Pancreas (tissue), 10 donors: ENCODE data around the gene AP1M2. TPM values are rescaled to one million over a fixed set of nuclear protein-coding genes. Genes with fewer than 3 reads are reported as not detected.

ENCODE experiments used
- ATAC-seq, 4 donors: fragments of 200-7000 bp; cut with Tn5 transposase; one replicate each; pipeline versions ENCODE4 v1.8.0 to v1.9.1; 2020; ENCODE audit warnings: mild to moderate bottlenecking in 4 of 4, moderate library complexity in 4 of 4
- DNase-seq, 6 donors: peaks; one replicate each; pipeline ENCODE4 v3.0.0-alpha.2; 2020
- FAIRE-seq: peaks from 2 replicates; lab custom pipeline; 2012; peaks lifted over from hg19 to GRCh38; lab: Jason Lieb, UNC
- H3K27ac ChIP-seq, 4 donors: fragments of 200-600 bp; sonication (generic); 1 replicate in 3 of 4; 2 replicates in 1 of 4; pipeline versions ENCODE4 v1.5.0 to v1.8.0; 2020
- H3K27me3 ChIP-seq, 4 donors: fragments of 200-600 bp; one replicate each; pipeline ENCODE4 v1.8.0; 2021
- H3K36me3 ChIP-seq, 3 donors: fragments of 200-600 bp; sonication (generic) in 1 of 3; one replicate each; pipeline versions ENCODE4 v1.5.0 to v1.8.0; 2020 to 2021
- H3K4me1 ChIP-seq, 3 donors: fragments of 200-600 bp; one replicate each; pipeline ENCODE4 v1.8.0; 2021
- H3K4me3 ChIP-seq, 4 donors: fragments of 200-600 bp; sonication (generic) in 2 of 4; one replicate each; pipeline versions ENCODE4 v1.5.0 to v1.8.0; 2020 to 2021
- H3K9me3 ChIP-seq, 4 donors: fragments of 200-600 bp; one replicate each; pipeline ENCODE4 v1.8.0; 2021
- CTCF ChIP-seq, 4 donors: fragments of 200-600 bp; sonication (generic) in 3 of 4; IDR thresholded peaks; one replicate each; pipeline versions ENCODE4 v1.5.0 to v1.8.0; 2021; ENCODE audit warnings: antibody characterized with exemption in 4 of 4
- WGBS, 2 donors: extraction: QIAGEN DNeasy Blood & Tissue Kit; methylation state at CpG; one replicate each; pipeline ENCODE4 v1.1.7; 2013; 5-methylcytosine and 5-hydroxymethylcytosine counted together
- intact Hi-C, 3 donors: fragments of 100-400 bp; cut with DNase I; formaldehyde crosslinking; loops; one replicate each; pipeline versions ENCODE4 v1.11.1 to v1.14.2; 2022
- polyA plus RNA-seq, 2 donors: library from polyadenylated mRNA; stranded (reverse); fragments of 200-250 nt; gene quantifications; one replicate each; pipeline ENCODE4 v1.2.3, GENCODE V29; 2013
- total RNA-seq, 6 donors: library from RNA; stranded (reverse); fragmentation: NEBNext Ultra II Directional in 4 of 6; extraction: Animal tissue kit (Norgen Biotek cat#: 25700) in 4 of 6; gene quantifications; one replicate each; pipeline versions ENCODE4 v1.2.1 to v1.2.4, GENCODE V29; 2021 to 2023
- donor health status: healthy with polysubstance abuse.
- donor health status: DM: no; HTN: no; CAD: no; lungs with moderate emphysema.
- donor health status: DM: no; HTN: no; CAD: no.
- donor health status: control.
- donor health status: control.
- donor health status: Bipolar disorder and iron deficiency.
- donor health status: DM: yes; HTN: yes; CAD: no.
- donor health status: DM: no; HTN: no; CAD: no.
- donor health status: DM: no; HTN: no; CAD: no.
- donor health status: DM: yes; HTN: yes; CAD: no.

Gene AP1M2
- total and polyA plus RNA-seq, 8 donors, result 32.2 to 57.6 (median 44.0) TPM

DNA sequence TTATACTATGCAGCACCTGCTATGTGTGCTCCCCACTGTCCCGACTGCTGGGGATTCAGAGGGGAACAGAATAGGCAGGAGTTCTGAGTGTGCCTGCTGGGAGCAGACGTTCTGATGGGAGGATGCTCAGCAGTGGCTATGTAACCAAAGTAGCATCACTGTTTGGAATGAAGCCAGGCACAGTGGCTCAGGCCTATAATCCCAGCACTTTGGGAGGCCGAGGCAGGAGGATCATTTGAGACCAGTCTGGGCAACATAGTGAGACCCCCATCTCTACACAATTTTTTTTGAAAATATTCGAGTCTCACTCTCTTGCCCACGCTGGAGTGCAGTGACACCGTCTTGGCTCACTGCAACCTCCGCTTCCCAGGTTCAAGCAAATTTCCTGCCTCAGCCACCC, 37.4 kb downstream of the AP1M2 start:
- DNase-seq (no peak), FAIRE-seq (no peak), ATAC-seq (no peak)
- no peaks in the 10 kb centered on the region for H3K27me3 ChIP-seq
- H3K4me1 ChIP-seq, result peaks cover 0 to 5% (median 0%) of the 10 kb centered on the region in 3 donors
- H3K36me3 ChIP-seq, result peaks cover 0 to 44% (median 23%) of the 10 kb centered on the region in 3 donors
- intact Hi-C loops, result no loop called here
- no peak overlapping the region for H3K27ac ChIP-seq
- TF ChIP-seq CTCF (IDR thresholded peaks at IDR 0.05), result no peak
- no peaks in the 10 kb centered on the region for H3K9me3 ChIP-seq
- H3K4me3 ChIP-seq, result no peak overlapping the region
- 88 to 90% methylated on average over 7 of the region's 7 CpGs for WGBS, 2 donors

DNA sequence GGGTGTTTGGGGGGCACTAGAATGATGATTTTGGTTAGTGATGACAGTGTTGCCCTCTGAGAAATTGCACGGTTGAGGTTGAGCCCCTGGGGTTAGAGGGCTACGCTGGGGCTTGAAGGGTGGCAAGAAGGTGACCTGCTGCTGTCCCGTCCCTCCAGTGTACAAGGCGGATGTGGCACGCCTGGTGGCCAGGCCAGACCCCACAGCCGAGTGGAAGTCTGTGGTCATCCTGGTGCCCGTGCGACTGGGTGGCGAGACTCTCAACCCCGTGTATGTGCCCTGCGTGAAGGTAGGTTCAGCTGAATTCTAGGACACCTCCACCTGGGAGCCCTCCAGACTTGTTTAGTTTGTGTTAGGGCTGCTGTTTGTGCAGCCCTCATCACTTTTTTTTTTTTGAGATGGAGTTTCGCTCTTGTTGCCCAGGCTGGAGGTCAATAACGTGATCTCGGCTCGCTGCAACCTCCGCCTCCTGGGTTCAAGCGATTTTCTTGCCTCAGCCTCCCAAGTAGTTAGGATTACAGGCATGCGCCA, 38.3 kb downstream of the AP1M2 start:
- DNase-seq (no peak), FAIRE-seq (no peak), ATAC-seq (no peak)
- Histone ChIP-seq H3K36me3 (peaks cover 0 to 36% (median 14%) of the 10 kb centered on the region in 3 donors), H3K27me3 (no peaks in the 10 kb centered on the region), H3K27ac (no peak overlapping the region), H3K9me3 (no peaks in the 10 kb centered on the region), H3K4me3 (no peak overlapping the region), H3K4me1 (peaks cover 0 to 9% (median 0%) of the 10 kb centered on the region in 3 donors)
- TF ChIP-seq CTCF (IDR thresholded peaks at IDR 0.05), result no peak
- intact Hi-C loops, result no loop called here
- 93 to 95% methylated on average over 18 of the region's 18 CpGs for WGBS, 2 donors

DNA sequence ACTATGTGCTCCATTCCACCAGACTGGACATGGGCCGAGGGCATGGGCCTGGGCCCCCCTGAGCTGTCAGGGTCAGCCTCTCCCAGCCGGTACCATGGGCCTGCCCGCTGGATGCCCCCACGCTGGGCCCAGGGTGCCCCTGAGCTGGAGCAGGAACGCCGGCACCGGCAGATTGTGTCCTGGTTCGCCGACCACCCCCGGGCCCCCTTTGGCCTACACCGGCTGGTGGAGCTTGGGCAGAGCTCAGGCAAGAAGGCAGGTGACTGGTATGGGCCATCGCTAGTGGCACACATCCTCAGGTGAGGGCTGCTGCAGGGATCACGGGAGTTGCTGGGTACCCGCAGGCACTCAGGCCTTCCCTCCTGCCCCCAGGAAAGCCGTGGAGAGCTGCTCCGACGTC, 40.3 kb downstream of the AP1M2 start:
- ATAC-seq (no peak), DNase-seq (peak in 1 of 6 donors; percentile 71), FAIRE-seq (no peak)
- TF ChIP-seq CTCF (IDR thresholded peaks at IDR 0.05), result no peak
- H3K27ac ChIP-seq, result no peak overlapping the region
- H3K36me3 ChIP-seq, result peaks cover 0 to 19% (median under 1%) of the 10 kb centered on the region in 3 donors
- intact Hi-C loops, result no loop called here
- WGBS, 2 donors, result 88 to 92% methylated on average over 17 of the region's 17 CpGs
- H3K9me3 ChIP-seq, result no peaks in the 10 kb centered on the region
- H3K4me1 ChIP-seq, result peaks cover 0 to 12% (median 0%) of the 10 kb centered on the region in 3 donors
- H3K4me3 ChIP-seq, result no peak overlapping the region
- H3K27me3 ChIP-seq, result no peaks in the 10 kb centered on the region

- intact Hi-C loops, result no loop called here
- peaks cover 0 to 12% (median 0%) of the 10 kb centered on the region in 3 donors for H3K36me3 ChIP-seq
- peak overlapping the region in 3 of 4 donors; percentile 3 to 82 (median 74) for H3K27ac ChIP-seq
- no peaks in the 10 kb centered on the region for H3K9me3 ChIP-seq
- FAIRE-seq (no peak), DNase-seq (peak in 2 of 6 donors; percentile 51 to 80), ATAC-seq (peak in 1 of 4 donors; percentile 0)
- WGBS, 2 donors, result 19 to 28% methylated on average over 23 of the region's 23 CpGs
- H3K4me1 ChIP-seq, result peaks cover 0 to 12% (median 0%) of the 10 kb centered on the region in 3 donors
- peak overlapping the region; percentile 86 to 99 (median 96) for H3K4me3 ChIP-seq
- no peaks in the 10 kb centered on the region for H3K27me3 ChIP-seq
- no peak for TF ChIP-seq CTCF (IDR thresholded peaks at IDR 0.05)
Measured at GRCh38 chr19:10544753-10545251, 42.3 kb downstream of the AP1M2 start.

GRCh38 chr19:10544242-10544752, 42.8 kb downstream of the AP1M2 start:
- H3K36me3 ChIP-seq, result peaks cover 0 to 8% (median 0%) of the 10 kb centered on the region in 3 donors
- ATAC-seq (peak; percentile 23 to 56 (median 34)), DNase-seq (peak; percentile 63 to 87 (median 76)), FAIRE-seq (no peak)
- 10 to 18% methylated on average over 22 of the region's 22 CpGs for WGBS, 2 donors
- intact Hi-C loops, result no loop called here
- peaks cover 0 to 12% (median 0%) of the 10 kb centered on the region in 3 donors for H3K4me1 ChIP-seq
- H3K4me3 ChIP-seq, result peak overlapping the region; percentile 86 to 99 (median 96)
- TF ChIP-seq CTCF (IDR thresholded peaks at IDR 0.05), result no peak
- H3K9me3 ChIP-seq, result no peaks in the 10 kb centered on the region
- no peaks in the 10 kb centered on the region for H3K27me3 ChIP-seq
- peak overlapping the region; percentile 74 to 86 (median 83) for H3K27ac ChIP-seq
